SK-N-SH treated with all-trans-retinoic acid at 6 μM for 48 hours (cell line): Measurements from ENCODE around the gene HMGXB4.

Source experiments
- ATAC-seq: fragments of 200-7000 bp; cut with Tn5 transposase; 3 replicates; pipeline ENCODE4 v1.9.1; 2020; ENCODE audit warnings: mild to moderate bottlenecking, moderate library complexity
- ARNTL ChIP-seq: fragments of 450-650 bp; formaldehyde crosslinking; IDR thresholded peaks from 2 replicates; pipeline ENCODE4 v1.5.0; 2020; ENCODE audit warnings: low read depth, mild to moderate bottlenecking, moderate library complexity, borderline replicate concordance
- BACH2 ChIP-seq: fragments of 250-450 bp; sonication (Bioruptor Pico); IDR thresholded peaks from 2 replicates; pipeline ENCODE4 v1.9.0; 2021; ENCODE audit warnings: mild to moderate bottlenecking, borderline replicate concordance
- CSDC2 ChIP-seq: fragments of 250-450 bp; sonication (Bioruptor Pico); IDR thresholded peaks from 2 replicates; pipeline ENCODE4 v1.5.0; 2020; ENCODE audit warnings: mild to moderate bottlenecking, moderate library complexity
- ESRRG ChIP-seq: fragments of 250-450 bp; sonication (Bioruptor Pico); IDR thresholded peaks from 2 replicates; pipeline ENCODE4 v1.6.1; 2021; ENCODE audit warnings: mild to moderate bottlenecking
- GLIS3 ChIP-seq: fragments of 250-450 bp; sonication (Bioruptor Pico); IDR thresholded peaks from 2 replicates; pipeline ENCODE4 v1.5.0; 2020; ENCODE audit warnings: mild to moderate bottlenecking, moderate library complexity
- ISL1 ChIP-seq: fragments of 250-450 bp; sonication (Bioruptor Pico); IDR thresholded peaks from 2 replicates; pipeline ENCODE4 v2.1.2; 2022; ENCODE audit warnings: mild to moderate bottlenecking, moderate library complexity
- OSR1 ChIP-seq: fragments of 250-450 bp; sonication (Bioruptor Pico); IDR thresholded peaks from 2 replicates; pipeline ENCODE4 v1.8.0; 2022; ENCODE audit warnings: moderate library complexity, mild to moderate bottlenecking, inconsistent platforms
- PPARA ChIP-seq: fragments of 250-450 bp; sonication (Bioruptor Pico); IDR thresholded peaks from 2 replicates; pipeline ENCODE4 v1.5.0; 2020; ENCODE audit warnings: mild to moderate bottlenecking, borderline replicate concordance
- RARB ChIP-seq: fragments of 250-450 bp; sonication (Bioruptor Pico); IDR thresholded peaks from 2 replicates; pipeline ENCODE4 v1.8.0; 2021; ENCODE audit warnings: mild to moderate bottlenecking, moderate library complexity
- SNAI2 ChIP-seq: fragments of 250-450 bp; sonication (Bioruptor Pico); IDR thresholded peaks from 2 replicates; pipeline ENCODE4 v1.5.0; 2020; ENCODE audit warnings: mild to moderate bottlenecking, moderate library complexity
- TCF4 ChIP-seq: fragments of 250-450 bp; sonication (Bioruptor Pico); IDR thresholded peaks from 2 replicates; pipeline ENCODE4 v1.8.0; 2021; ENCODE audit warnings: mild to moderate bottlenecking, moderate library complexity, borderline replicate concordance
- TOX ChIP-seq: fragments of 250-450 bp; sonication (Bioruptor Pico); IDR thresholded peaks from 2 replicates; pipeline ENCODE4 v1.8.0; 2021; ENCODE audit warnings: mild to moderate bottlenecking, moderate library complexity, borderline replicate concordance
- ZC3H10 ChIP-seq: fragments of 250-450 bp; sonication (Bioruptor Pico); IDR thresholded peaks from 2 replicates; pipeline ENCODE4 v1.5.1; 2021; ENCODE audit warnings: mild to moderate bottlenecking, moderate library complexity
- ZFP3 ChIP-seq: fragments of 250-450 bp; sonication (Bioruptor Pico); IDR thresholded peaks from 2 replicates; pipeline ENCODE4 v1.5.0; 2020; ENCODE audit warnings: mild to moderate bottlenecking, moderate library complexity
- ZFP30 ChIP-seq: fragments of 450-650 bp; formaldehyde crosslinking; IDR thresholded peaks from 2 replicates; pipeline ENCODE4 v1.5.0; 2022; ENCODE audit warnings: mild to moderate bottlenecking, moderate library complexity
- ZNF565 ChIP-seq: fragments of 450-650 bp; formaldehyde crosslinking; conservative IDR thresholded peaks from 2 replicates; pipeline ENCODE4 v1.5.0; 2020; ENCODE audit warnings: low read depth, mild to moderate bottlenecking, moderate library complexity
- ZNF70 ChIP-seq: fragments of 450-650 bp; formaldehyde crosslinking; IDR thresholded peaks from 2 replicates; pipeline ENCODE4 v1.5.0; 2020; ENCODE audit warnings: mild to moderate bottlenecking, moderate library complexity
- TF ChIP-seq, protein P1 (sequence below): fragments of 250-450 bp; sonication (Bioruptor Pico); IDR thresholded peaks from 2 replicates; pipeline ENCODE4 v1.8.0; 2020; ENCODE audit warnings: mild to moderate bottlenecking, moderate library complexity, borderline replicate concordance
- TF ChIP-seq, protein P2 (sequence below): fragments of 250-450 bp; sonication (Bioruptor Pico); IDR thresholded peaks from 2 replicates; pipeline ENCODE4 v1.5.1; 2020; ENCODE audit warnings: low read depth, mild to moderate bottlenecking, moderate library complexity
- TF ChIP-seq, protein P3 (sequence below): fragments of 250-450 bp; sonication (Bioruptor Pico); IDR thresholded peaks from 2 replicates; pipeline ENCODE4 v1.8.0; 2021; ENCODE audit warnings: low read depth, mild to moderate bottlenecking, moderate library complexity, borderline replicate concordance
- TF ChIP-seq, protein P4 (sequence below): fragments of 250-450 bp; sonication (Bioruptor Pico); IDR thresholded peaks from 2 replicates; pipeline ENCODE4 v1.5.0; 2020; ENCODE audit warnings: mild to moderate bottlenecking, moderate library complexity
- TF ChIP-seq, protein P5 (sequence below): fragments of 250-450 bp; sonication (Bioruptor Pico); IDR thresholded peaks from 2 replicates; pipeline ENCODE4 v1.5.1; 2021; ENCODE audit warnings: mild to moderate bottlenecking, moderate library complexity

The HMGXB4 gene

DNA sequence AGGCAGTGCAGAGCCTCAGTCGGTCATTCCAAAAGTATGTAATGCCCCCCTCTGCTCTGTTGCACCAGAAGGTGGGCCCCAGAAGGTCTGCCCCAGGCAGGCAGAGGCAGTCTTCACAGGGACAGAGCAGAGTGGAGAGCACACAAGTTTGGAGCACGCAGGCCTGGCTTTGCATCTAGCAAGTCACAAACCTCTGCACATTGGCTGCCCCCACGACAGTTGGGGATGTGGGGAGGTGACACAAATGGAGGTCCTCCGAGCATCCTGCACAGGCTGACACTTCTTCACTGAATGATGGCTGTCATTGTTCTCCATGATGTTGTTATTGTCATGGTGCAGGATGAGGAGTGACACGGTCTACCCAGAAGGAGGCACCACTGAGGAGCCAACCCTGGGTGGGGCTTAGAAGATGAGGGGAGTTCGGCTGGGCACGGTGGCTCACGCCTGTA, 54.3 kb downstream of the HMGXB4 start:
- TF ChIP-seq ZNF565 (CRISPR knock-in tag) (no peak), TOX (CRISPR knock-in tag) (no peak), ARNTL (no peak), BACH2 (no peak), TCF4 (CRISPR knock-in tag) (no peak), OSR1 (CRISPR knock-in tag) (no peak)
- TF ChIP-seq, protein P1, sequence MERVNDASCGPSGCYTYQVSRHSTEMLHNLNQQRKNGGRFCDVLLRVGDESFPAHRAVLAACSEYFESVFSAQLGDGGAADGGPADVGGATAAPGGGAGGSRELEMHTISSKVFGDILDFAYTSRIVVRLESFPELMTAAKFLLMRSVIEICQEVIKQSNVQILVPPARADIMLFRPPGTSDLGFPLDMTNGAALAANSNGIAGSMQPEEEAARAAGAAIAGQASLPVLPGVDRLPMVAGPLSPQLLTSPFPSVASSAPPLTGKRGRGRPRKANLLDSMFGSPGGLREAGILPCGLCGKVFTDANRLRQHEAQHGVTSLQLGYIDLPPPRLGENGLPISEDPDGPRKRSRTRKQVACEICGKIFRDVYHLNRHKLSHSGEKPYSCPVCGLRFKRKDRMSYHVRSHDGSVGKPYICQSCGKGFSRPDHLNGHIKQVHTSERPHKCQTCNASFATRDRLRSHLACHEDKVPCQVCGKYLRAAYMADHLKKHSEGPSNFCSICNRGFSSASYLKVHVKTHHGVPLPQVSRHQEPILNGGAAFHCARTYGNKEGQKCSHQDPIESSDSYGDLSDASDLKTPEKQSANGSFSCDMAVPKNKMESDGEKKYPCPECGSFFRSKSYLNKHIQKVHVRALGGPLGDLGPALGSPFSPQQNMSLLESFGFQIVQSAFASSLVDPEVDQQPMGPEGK (CRISPR knock-in tag): no peak
- TF ChIP-seq, protein P2, sequence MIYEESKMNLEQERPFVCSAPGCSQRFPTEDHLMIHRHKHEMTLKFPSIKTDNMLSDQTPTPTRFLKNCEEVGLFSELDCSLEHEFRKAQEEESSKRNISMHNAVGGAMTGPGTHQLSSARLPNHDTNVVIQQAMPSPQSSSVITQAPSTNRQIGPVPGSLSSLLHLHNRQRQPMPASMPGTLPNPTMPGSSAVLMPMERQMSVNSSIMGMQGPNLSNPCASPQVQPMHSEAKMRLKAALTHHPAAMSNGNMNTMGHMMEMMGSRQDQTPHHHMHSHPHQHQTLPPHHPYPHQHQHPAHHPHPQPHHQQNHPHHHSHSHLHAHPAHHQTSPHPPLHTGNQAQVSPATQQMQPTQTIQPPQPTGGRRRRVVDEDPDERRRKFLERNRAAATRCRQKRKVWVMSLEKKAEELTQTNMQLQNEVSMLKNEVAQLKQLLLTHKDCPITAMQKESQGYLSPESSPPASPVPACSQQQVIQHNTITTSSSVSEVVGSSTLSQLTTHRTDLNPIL (CRISPR knock-in tag): no peak
- no peak for ATAC-seq

DNA sequence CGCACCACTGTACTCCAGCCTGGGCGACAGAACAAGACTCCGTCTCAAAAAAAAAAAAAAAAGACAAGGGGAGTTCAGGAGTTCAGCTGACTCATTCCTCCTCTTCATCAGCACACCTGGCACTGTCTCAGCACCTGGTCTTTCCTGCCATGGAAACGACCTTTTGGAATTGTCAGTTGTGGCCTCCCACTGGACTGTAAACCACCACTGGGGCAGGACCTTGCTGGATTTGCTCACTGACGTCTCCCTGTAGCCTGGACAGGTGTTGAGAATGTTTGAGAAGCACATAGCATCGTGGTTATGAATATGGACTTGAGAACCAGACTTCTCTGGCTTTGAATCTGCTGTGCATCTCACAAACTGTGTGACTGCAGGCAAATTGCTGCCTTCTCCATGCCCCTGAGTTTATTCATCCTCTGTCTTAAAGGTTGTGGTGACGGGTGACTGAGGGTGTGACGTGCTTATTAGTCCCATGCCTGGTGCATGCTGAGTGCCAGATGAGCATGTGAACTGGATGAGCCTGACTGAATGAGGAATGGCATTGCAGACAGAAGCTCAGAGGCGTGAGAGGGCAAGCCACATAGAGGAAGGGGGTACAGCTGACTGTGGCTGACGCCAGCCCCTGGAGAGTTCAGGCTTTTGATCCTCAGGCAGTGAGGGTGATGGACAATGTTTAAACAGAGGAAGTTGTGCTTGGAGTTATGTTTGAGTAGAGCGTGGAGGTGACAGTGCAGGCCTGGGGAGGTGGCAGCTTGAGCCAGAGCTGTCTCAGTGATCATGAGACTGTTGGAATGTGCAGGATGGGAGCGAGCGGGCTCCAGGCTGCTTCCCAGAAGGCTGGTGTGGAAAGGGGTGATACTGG, 55.1 kb downstream of the HMGXB4 start:
- no peak; the same call in 1 of the 3 replicates for ATAC-seq
- no peak for TF ChIP-seq TCF4 (CRISPR knock-in tag)
- no peak for TF ChIP-seq ZNF565 (CRISPR knock-in tag)
- TF ChIP-seq ISL1 (CRISPR knock-in tag): no peak
- TF ChIP-seq SNAI2 (CRISPR knock-in tag): no peak
- no peak for TF ChIP-seq CSDC2 (CRISPR knock-in tag)
- no peak for TF ChIP-seq OSR1 (CRISPR knock-in tag)
- no peak for TF ChIP-seq ZFP30 (CRISPR knock-in tag)
- TF ChIP-seq ESRRG: no peak
- TF ChIP-seq, protein P3, sequence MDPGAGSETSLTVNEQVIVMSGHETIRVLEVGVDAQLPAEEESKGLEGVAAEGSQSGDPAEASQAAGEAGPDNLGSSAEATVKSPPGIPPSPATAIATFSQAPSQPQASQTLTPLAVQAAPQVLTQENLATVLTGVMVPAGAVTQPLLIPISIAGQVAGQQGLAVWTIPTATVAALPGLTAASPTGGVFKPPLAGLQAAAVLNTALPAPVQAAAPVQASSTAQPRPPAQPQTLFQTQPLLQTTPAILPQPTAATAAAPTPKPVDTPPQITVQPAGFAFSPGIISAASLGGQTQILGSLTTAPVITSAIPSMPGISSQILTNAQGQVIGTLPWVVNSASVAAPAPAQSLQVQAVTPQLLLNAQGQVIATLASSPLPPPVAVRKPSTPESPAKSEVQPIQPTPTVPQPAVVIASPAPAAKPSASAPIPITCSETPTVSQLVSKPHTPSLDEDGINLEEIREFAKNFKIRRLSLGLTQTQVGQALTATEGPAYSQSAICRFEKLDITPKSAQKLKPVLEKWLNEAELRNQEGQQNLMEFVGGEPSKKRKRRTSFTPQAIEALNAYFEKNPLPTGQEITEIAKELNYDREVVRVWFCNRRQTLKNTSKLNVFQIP: no peak

DNA sequence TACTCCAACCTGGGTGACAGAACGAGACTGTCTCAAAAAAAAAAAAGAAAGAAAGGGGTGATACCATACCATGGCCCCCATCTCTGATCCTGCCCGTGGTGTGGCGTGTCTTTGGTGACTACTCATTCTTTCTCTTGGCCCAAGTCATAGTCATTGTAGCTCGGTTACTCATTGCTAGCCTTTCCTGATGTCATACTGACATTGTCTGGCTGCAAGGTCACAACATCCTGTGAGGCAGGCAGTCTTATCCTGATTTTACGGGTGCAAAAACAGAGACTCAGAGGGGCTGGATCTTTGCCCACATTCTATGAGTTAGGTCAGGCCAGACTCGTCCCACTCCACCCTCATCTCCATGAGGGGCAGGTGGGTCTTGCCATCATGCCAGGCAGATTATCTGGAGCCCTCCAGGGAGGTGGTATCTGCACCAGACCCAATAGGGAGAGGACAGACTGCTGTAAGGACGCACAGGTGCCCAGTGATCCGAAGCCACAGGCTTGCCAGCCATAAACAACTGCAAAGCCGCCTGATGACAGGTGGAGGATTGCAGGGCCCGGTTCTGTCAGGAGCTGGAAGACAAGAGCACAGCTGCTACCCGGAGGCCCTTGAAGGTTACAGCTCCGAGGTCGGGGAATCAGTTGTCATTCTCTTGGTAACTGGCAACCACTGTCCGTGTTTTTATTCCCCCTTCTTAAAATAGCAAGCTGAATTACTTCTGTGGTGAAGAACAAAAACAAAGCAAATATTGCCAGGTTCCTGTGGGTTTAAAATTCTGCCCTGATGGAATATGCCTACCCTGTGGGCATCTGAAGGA, 56.2 kb downstream of the HMGXB4 start:
- peak; percentile 67 for ATAC-seq
- TF ChIP-seq, protein P4, sequence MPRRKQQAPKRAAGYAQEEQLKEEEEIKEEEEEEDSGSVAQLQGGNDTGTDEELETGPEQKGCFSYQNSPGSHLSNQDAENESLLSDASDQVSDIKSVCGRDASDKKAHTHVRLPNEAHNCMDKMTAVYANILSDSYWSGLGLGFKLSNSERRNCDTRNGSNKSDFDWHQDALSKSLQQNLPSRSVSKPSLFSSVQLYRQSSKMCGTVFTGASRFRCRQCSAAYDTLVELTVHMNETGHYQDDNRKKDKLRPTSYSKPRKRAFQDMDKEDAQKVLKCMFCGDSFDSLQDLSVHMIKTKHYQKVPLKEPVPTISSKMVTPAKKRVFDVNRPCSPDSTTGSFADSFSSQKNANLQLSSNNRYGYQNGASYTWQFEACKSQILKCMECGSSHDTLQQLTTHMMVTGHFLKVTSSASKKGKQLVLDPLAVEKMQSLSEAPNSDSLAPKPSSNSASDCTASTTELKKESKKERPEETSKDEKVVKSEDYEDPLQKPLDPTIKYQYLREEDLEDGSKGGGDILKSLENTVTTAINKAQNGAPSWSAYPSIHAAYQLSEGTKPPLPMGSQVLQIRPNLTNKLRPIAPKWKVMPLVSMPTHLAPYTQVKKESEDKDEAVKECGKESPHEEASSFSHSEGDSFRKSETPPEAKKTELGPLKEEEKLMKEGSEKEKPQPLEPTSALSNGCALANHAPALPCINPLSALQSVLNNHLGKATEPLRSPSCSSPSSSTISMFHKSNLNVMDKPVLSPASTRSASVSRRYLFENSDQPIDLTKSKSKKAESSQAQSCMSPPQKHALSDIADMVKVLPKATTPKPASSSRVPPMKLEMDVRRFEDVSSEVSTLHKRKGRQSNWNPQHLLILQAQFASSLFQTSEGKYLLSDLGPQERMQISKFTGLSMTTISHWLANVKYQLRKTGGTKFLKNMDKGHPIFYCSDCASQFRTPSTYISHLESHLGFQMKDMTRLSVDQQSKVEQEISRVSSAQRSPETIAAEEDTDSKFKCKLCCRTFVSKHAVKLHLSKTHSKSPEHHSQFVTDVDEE (CRISPR knock-in tag): no peak
- no peak for TF ChIP-seq ZC3H10 (CRISPR knock-in tag)
- TF ChIP-seq PPARA (CRISPR knock-in tag): no peak
- TF ChIP-seq, protein P3: no peak
- no peak for TF ChIP-seq ESRRG
- TF ChIP-seq ZNF565 (CRISPR knock-in tag): no peak
- TF ChIP-seq TCF4 (CRISPR knock-in tag): no peak
- no peak for TF ChIP-seq ZFP3 (CRISPR knock-in tag)
- no peak for TF ChIP-seq OSR1 (CRISPR knock-in tag)
- TF ChIP-seq, protein P5, sequence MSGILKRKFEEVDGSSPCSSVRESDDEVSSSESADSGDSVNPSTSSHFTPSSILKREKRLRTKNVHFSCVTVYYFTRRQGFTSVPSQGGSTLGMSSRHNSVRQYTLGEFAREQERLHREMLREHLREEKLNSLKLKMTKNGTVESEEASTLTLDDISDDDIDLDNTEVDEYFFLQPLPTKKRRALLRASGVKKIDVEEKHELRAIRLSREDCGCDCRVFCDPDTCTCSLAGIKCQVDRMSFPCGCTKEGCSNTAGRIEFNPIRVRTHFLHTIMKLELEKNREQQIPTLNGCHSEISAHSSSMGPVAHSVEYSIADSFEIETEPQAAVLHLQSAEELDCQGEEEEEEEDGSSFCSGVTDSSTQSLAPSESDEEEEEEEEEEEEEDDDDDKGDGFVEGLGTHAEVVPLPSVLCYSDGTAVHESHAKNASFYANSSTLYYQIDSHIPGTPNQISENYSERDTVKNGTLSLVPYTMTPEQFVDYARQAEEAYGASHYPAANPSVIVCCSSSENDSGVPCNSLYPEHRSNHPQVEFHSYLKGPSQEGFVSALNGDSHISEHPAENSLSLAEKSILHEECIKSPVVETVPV (CRISPR knock-in tag): no peak
- TF ChIP-seq TOX (CRISPR knock-in tag): no peak
- TF ChIP-seq, protein P2 (CRISPR knock-in tag): no peak
- TF ChIP-seq CSDC2 (CRISPR knock-in tag): no peak
- no peak for TF ChIP-seq RARB (CRISPR knock-in tag)
- TF ChIP-seq BACH2: no peak
- no peak for TF ChIP-seq ZNF70 (CRISPR knock-in tag)
- TF ChIP-seq ZFP30 (CRISPR knock-in tag): no peak
- TF ChIP-seq GLIS3 (CRISPR knock-in tag): no peak
